ENCODE results near the gene IFT27.

IFT27 gene

GRCh38 chr22:36803358-36803757 lies 27.4 kb upstream of the IFT27 start:
- no peaks in the 10 kb centered on the region for H3K79me2 ChIP-seq (ENCODE audit: control insufficient read depth, insufficient read depth, low read length)
- no peak overlapping the region for H3K27ac ChIP-seq (ENCODE audit: low read depth, low read length)
- H3K27me3 ChIP-seq (ENCODE audit: insufficient read depth, low read length, poor library complexity) = no peaks in the 10 kb centered on the region
- no peak overlapping the region for H2BK120ac ChIP-seq (ENCODE audit: low read depth, low read length)
- H3K9ac ChIP-seq (ENCODE audit: low read length) = no peak overlapping the region
- no peak for DNase-seq
- H4K5ac ChIP-seq (ENCODE audit: low read length) = no peak overlapping the region
- no peak overlapping the region for H3K4ac ChIP-seq (ENCODE audit: low read depth, low read length)
- no peak overlapping the region for H3K56ac ChIP-seq (ENCODE audit: low read length)
- no peaks in the 10 kb centered on the region for H3K79me1 ChIP-seq (ENCODE audit: low read length)
- H3K4me1 ChIP-seq (ENCODE audit: control insufficient read depth, low read depth, low read length) = no peaks in the 10 kb centered on the region
- no peak overlapping the region for H3K18ac ChIP-seq (ENCODE audit: low read length)
- H4K8ac ChIP-seq (ENCODE audit: low read depth, low read length) = no peak overlapping the region
- no peak overlapping the region for H3K4me2 ChIP-seq (ENCODE audit: low read length)
- H3K23ac ChIP-seq (ENCODE audit: low read length) = no peak overlapping the region
- no peak overlapping the region for H3K4me3 ChIP-seq (ENCODE audit: low read length)
- H3K36me3 ChIP-seq (ENCODE audit: control insufficient read depth, insufficient read depth, low read length) = no peaks in the 10 kb centered on the region
- H2BK5ac ChIP-seq (ENCODE audit: low read length) = no peak overlapping the region
- no peak overlapping the region for H2BK15ac ChIP-seq (replicated peaks; ENCODE audit: low read depth)
- no peak overlapping the region for H2AK5ac ChIP-seq (ENCODE audit: low read length)
- no CpG with 5 or more reads among the region's 1 CpG for WGBS (ENCODE audit: extremely low coverage, insufficient coverage, low lambda C conversion rate)

GRCh38 chr22:36798674-36799066 lies 22.8 kb upstream of the IFT27 start:
- H3K9ac ChIP-seq (ENCODE audit: low read length) = no peak overlapping the region
- WGBS (ENCODE audit: extremely low coverage, insufficient coverage, low lambda C conversion rate) = no CpG with 5 or more reads among the region's 11 CpGs
- H3K4me3 ChIP-seq (ENCODE audit: low read length) = no peak overlapping the region

GRCh38 chr22:36797911-36798673 lies 22.2 kb upstream of the IFT27 start:
- no peaks in the 10 kb centered on the region for H3K36me3 ChIP-seq (ENCODE audit: control insufficient read depth, insufficient read depth, low read length)
- H3K18ac ChIP-seq (ENCODE audit: low read length) = no peak overlapping the region
- H3K4me1 ChIP-seq (ENCODE audit: control insufficient read depth, low read depth, low read length) = no peaks in the 10 kb centered on the region
- no peak overlapping the region for H3K9ac ChIP-seq (ENCODE audit: low read length)
- H4K5ac ChIP-seq (ENCODE audit: low read length) = no peak overlapping the region
- no peaks in the 10 kb centered on the region for H3K79me1 ChIP-seq (ENCODE audit: low read length)
- no peak overlapping the region for H3K4me2 ChIP-seq (ENCODE audit: low read length)
- H3K4me3 ChIP-seq (ENCODE audit: low read length) = no peak overlapping the region
- no peak overlapping the region for H3K23ac ChIP-seq (ENCODE audit: low read length)
- H3K4ac ChIP-seq (ENCODE audit: low read depth, low read length) = no peak overlapping the region
- H3K56ac ChIP-seq (ENCODE audit: low read length) = no peak overlapping the region
- no CpG with 5 or more reads among the region's 12 CpGs for whole genome bisulfite sequencing (ENCODE audit: extremely low coverage, insufficient coverage, low lambda C conversion rate)
- H3K79me2 ChIP-seq (ENCODE audit: control insufficient read depth, insufficient read depth, low read length) = no peaks in the 10 kb centered on the region
- no peak overlapping the region for H2BK5ac ChIP-seq (ENCODE audit: low read length)
- DNase-seq = no peak
- H3K27me3 ChIP-seq (ENCODE audit: insufficient read depth, low read length, poor library complexity) = no peaks in the 10 kb centered on the region
- H2BK120ac ChIP-seq (ENCODE audit: low read depth, low read length) = no peak overlapping the region
- H2AK5ac ChIP-seq (ENCODE audit: low read length) = no peak overlapping the region
- H2BK15ac ChIP-seq (replicated peaks; ENCODE audit: low read depth) = no peak overlapping the region
- no peak overlapping the region for H3K27ac ChIP-seq (ENCODE audit: low read depth, low read length)
- no peak overlapping the region for H4K8ac ChIP-seq (ENCODE audit: low read depth, low read length)

More at GRCh38 chr22:36798674-36799066, 22.8 kb upstream of the IFT27 start:
- Histone ChIP-seq H2BK15ac (replicated peaks; ENCODE audit: low read depth) (no peak overlapping the region), H4K8ac (ENCODE audit: low read depth, low read length) (no peak overlapping the region), H3K56ac (ENCODE audit: low read length) (no peak overlapping the region), H4K5ac (ENCODE audit: low read length) (no peak overlapping the region), H2BK120ac (ENCODE audit: low read depth, low read length) (no peak overlapping the region), H3K18ac (ENCODE audit: low read length) (no peak overlapping the region), H3K27ac (ENCODE audit: low read depth, low read length) (no peak overlapping the region), H3K4ac (ENCODE audit: low read depth, low read length) (no peak overlapping the region), H3K4me2 (ENCODE audit: low read length) (no peak overlapping the region), H3K23ac (ENCODE audit: low read length) (no peak overlapping the region), H3K79me2 (ENCODE audit: control insufficient read depth, insufficient read depth, low read length) (no peaks in the 10 kb centered on the region), H3K4me1 (ENCODE audit: control insufficient read depth, low read depth, low read length) (no peaks in the 10 kb centered on the region), H3K36me3 (ENCODE audit: control insufficient read depth, insufficient read depth, low read length) (no peaks in the 10 kb centered on the region), H3K79me1 (ENCODE audit: low read length) (no peaks in the 10 kb centered on the region), H3K27me3 (ENCODE audit: insufficient read depth, low read length, poor library complexity) (no peaks in the 10 kb centered on the region), H2BK5ac (ENCODE audit: low read length) (no peak overlapping the region), H2AK5ac (ENCODE audit: low read length) (no peak overlapping the region)
- DNase-seq = no peak

- no peak overlapping the region for H2BK5ac ChIP-seq (ENCODE audit: low read length)
- no peak for DNase-seq
- H3K79me1 ChIP-seq (ENCODE audit: low read length) = no peaks in the 10 kb centered on the region
- no peak overlapping the region for H3K9ac ChIP-seq (ENCODE audit: low read length)
- H3K4me1 ChIP-seq (ENCODE audit: control insufficient read depth, low read depth, low read length) = no peaks in the 10 kb centered on the region
- H4K8ac ChIP-seq (ENCODE audit: low read depth, low read length) = no peak overlapping the region
- no peak overlapping the region for H2AK5ac ChIP-seq (ENCODE audit: low read length)
- H3K27ac ChIP-seq (ENCODE audit: low read depth, low read length) = no peak overlapping the region
- H3K4ac ChIP-seq (ENCODE audit: low read depth, low read length) = no peak overlapping the region
- no peak overlapping the region for H3K4me3 ChIP-seq (ENCODE audit: low read length)
- no peak overlapping the region for H3K56ac ChIP-seq (ENCODE audit: low read length)
- no peaks in the 10 kb centered on the region for H3K36me3 ChIP-seq (ENCODE audit: control insufficient read depth, insufficient read depth, low read length)
- H3K18ac ChIP-seq (ENCODE audit: low read length) = no peak overlapping the region
- H3K79me2 ChIP-seq (ENCODE audit: control insufficient read depth, insufficient read depth, low read length) = no peaks in the 10 kb centered on the region
- H2BK120ac ChIP-seq (ENCODE audit: low read depth, low read length) = no peak overlapping the region
- no peak overlapping the region for H2BK15ac ChIP-seq (replicated peaks; ENCODE audit: low read depth)
- H3K4me2 ChIP-seq (ENCODE audit: low read length) = no peak overlapping the region
- WGBS (ENCODE audit: extremely low coverage, insufficient coverage, low lambda C conversion rate) = no CpG with 5 or more reads among the region's 9 CpGs
- H3K27me3 ChIP-seq (ENCODE audit: insufficient read depth, low read length, poor library complexity) = no peaks in the 10 kb centered on the region
- H3K23ac ChIP-seq (ENCODE audit: low read length) = no peak overlapping the region
- no peak overlapping the region for H4K5ac ChIP-seq (ENCODE audit: low read length)
Measured at GRCh38 chr22:36797374-36797773, 21.5 kb upstream of the IFT27 start.

- Histone ChIP-seq H3K36me3 (ENCODE audit: control insufficient read depth, insufficient read depth, low read length) (no peaks in the 10 kb centered on the region), H2BK5ac (ENCODE audit: low read length) (no peak overlapping the region), H3K79me2 (ENCODE audit: control insufficient read depth, insufficient read depth, low read length) (no peaks in the 10 kb centered on the region), H2BK15ac (replicated peaks; ENCODE audit: low read depth) (no peak overlapping the region), H3K18ac (ENCODE audit: low read length) (no peak overlapping the region), H2AK5ac (ENCODE audit: low read length) (no peak overlapping the region), H3K4me1 (ENCODE audit: control insufficient read depth, low read depth, low read length) (no peaks in the 10 kb centered on the region), H3K79me1 (ENCODE audit: low read length) (no peaks in the 10 kb centered on the region), H3K23ac (ENCODE audit: low read length) (no peak overlapping the region), H3K27ac (ENCODE audit: low read depth, low read length) (no peak overlapping the region), H3K56ac (ENCODE audit: low read length) (no peak overlapping the region), H3K27me3 (ENCODE audit: insufficient read depth, low read length, poor library complexity) (no peaks in the 10 kb centered on the region), H4K8ac (ENCODE audit: low read depth, low read length) (no peak overlapping the region), H2BK120ac (ENCODE audit: low read depth, low read length) (no peak overlapping the region), H3K4me2 (ENCODE audit: low read length) (no peak overlapping the region), H3K9ac (ENCODE audit: low read length) (no peak overlapping the region), H3K4me3 (ENCODE audit: low read length) (no peak overlapping the region), H4K5ac (ENCODE audit: low read length) (no peak overlapping the region), H3K4ac (ENCODE audit: low read depth, low read length) (no peak overlapping the region)
- no peak for DNase-seq
- no CpG with 5 or more reads among the region's 7 CpGs for whole genome bisulfite sequencing (ENCODE audit: extremely low coverage, insufficient coverage, low lambda C conversion rate)
Measured at GRCh38 chr22:36796552-36797175, 20.7 kb upstream of the IFT27 start.
